ENCODE data around the gene PKIB.

PKIB gene

GRCh38 chr6:122671251-122671650 is 61.0 kb downstream of the PKIB start:
- DNase-seq, result no peak

- DNase-seq, result no peak
Measured at GRCh38 chr6:122673343-122673961, 63.2 kb downstream of the PKIB start.

- DNase-seq, result no peak
Measured at GRCh38 chr6:122676146-122676545, 65.9 kb downstream of the PKIB start.

- DNase-seq, result no peak
Measured at GRCh38 chr6:122676688-122677087, 66.5 kb downstream of the PKIB start.

GRCh38 chr6:122677406-122677805 is 67.2 kb downstream of the PKIB start:
- DNase-seq, result no peak

GRCh38 chr6:122678841-122679240 is 68.6 kb downstream of the PKIB start:
- DNase-seq, result no peak

GRCh38 chr6:122681705-122682104 is 71.5 kb downstream of the PKIB start:
- no peak for DNase-seq

GRCh38 chr6:122683989-122684651 is 73.9 kb downstream of the PKIB start:
- no peak for DNase-seq

GRCh38 chr6:122692175-122692598 is 82.0 kb downstream of the PKIB start:
- DNase-seq, result no peak

GRCh38 chr6:122692807-122693580 is 82.8 kb downstream of the PKIB start:
- DNase-seq, result no peak

GRCh38 chr6:122694075-122694474 is 83.9 kb downstream of the PKIB start:
- DNase-seq, result no peak

- no peak for DNase-seq
Measured at GRCh38 chr6:122694602-122695001, 84.4 kb downstream of the PKIB start.

GRCh38 chr6:122695188-122695587 is 85.0 kb downstream of the PKIB start:
- DNase-seq, result no peak

- no peak for DNase-seq
Measured at GRCh38 chr6:122696079-122696478, 85.9 kb downstream of the PKIB start.

GRCh38 chr6:122696853-122697252 is 86.6 kb downstream of the PKIB start:
- no peak for DNase-seq

- DNase-seq, result no peak
Measured at GRCh38 chr6:122697458-122697857, 87.3 kb downstream of the PKIB start.

GRCh38 chr6:122701666-122702065 is 91.5 kb downstream of the PKIB start:
- no peak for DNase-seq

GRCh38 chr6:122702841-122703240 is 92.6 kb downstream of the PKIB start:
- DNase-seq, result no peak

- no peak for DNase-seq
Measured at GRCh38 chr6:122704066-122704465, 93.9 kb downstream of the PKIB start.

GRCh38 chr6:122709922-122710512 is 99.8 kb downstream of the PKIB start:
- DNase-seq, result no peak

GRCh38 chr6:122710908-122711635 is 100.9 kb downstream of the PKIB start:
- no peak for DNase-seq

GRCh38 chr6:122712093-122712447 is 101.9 kb downstream of the PKIB start:
- no peak for DNase-seq

Measured in effector CD8-positive, alpha-beta T cell (primary cell).